Stimulated activated CD4-positive, alpha-beta T cell treated with anti-CD3 and anti-CD28 coated beads, Interleukin-12 subunit alpha, Interleukin-12 subunit beta, amount 100 ng/mL, for 24 hours (primary cell): ENCODE measurements around the gene NEGR1.

Experiments used
- DNase-seq, 2 experiments: peaks; one replicate each; pipeline ENCODE4 v3.0.0-alpha.2; 2020; ENCODE audit warnings: low read depth in 2 of 2

Gene NEGR1

GRCh38 chr1:71693581-71693980, 588.8 kb downstream of the NEGR1 start:
- no peak for DNase-seq

- no peak for DNase-seq
These were observed 592.7 kb downstream of the NEGR1 start for GRCh38 chr1:71689635-71690034.

DNA sequence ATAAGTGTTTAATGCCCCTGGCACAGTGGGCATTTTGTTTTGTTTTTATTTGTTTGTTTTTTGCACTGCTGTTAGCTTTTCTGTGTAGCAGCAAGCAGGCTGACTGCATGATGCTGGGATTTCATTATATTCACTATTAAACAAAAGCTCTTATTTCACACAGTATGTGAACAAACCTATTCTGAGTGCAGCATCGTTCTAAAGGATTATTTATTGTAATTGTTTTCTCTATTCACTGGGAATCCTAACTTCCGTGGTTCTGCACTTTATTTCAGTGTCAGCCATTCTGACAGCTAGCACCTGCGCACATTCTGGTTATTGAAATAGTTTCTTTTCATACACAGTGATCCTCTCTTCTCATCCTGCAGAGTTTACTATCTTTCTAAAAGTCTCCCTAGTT, 595.0 kb downstream of the NEGR1 start:
- no peak for DNase-seq

GRCh38 chr1:71676979-71677925, 605.1 kb downstream of the NEGR1 start:
- no peak for DNase-seq

- DNase-seq = no peak
These were observed 614.3 kb downstream of the NEGR1 start for GRCh38 chr1:71668065-71668464.

DNA sequence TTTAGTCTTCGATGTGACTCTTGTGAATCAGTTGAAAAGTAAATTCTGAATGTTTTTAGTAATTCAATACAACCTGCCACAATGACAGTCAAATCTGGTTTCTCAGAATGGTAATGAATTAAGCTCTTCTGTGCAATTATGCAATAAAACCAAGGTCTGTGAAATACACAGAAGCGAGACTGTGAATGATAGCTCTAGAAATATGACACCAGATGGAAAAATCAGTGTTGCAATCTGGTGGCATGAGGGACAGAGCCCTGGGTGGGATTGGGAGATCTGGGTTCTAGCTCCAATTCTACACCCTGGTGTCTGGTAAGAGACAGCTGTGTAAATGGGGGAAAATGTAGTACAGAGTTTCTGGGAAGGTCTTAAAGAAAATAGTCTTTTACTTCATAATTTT, 615.1 kb downstream of the NEGR1 start:
- no peak for DNase-seq

- no peak for DNase-seq
These were observed 615.7 kb downstream of the NEGR1 start for GRCh38 chr1:71666609-71667008.

DNA sequence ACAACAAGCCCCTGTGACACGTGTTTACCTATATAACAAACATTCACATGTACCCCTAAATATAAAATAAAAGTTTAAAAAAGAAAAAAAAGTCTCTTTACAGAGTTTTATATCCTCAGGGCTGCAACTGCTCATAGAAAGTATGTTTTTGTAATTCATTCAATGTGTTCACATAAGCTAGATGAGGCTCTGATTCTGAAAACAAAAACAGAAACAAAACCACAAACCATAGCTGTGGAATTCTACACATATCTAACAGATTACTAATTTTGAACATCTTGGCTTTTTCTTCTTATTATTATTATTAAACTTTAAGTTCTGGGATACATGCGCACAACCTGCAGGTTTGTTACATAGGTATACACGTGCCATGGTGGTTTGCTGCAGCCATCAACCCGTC, 621.9 kb downstream of the NEGR1 start:
- no peak for DNase-seq

- no peak for DNase-seq
These were observed 624.3 kb downstream of the NEGR1 start for GRCh38 chr1:71657891-71658679.

- no peak for DNase-seq
These were observed 625.4 kb downstream of the NEGR1 start for GRCh38 chr1:71656902-71657301.

DNA sequence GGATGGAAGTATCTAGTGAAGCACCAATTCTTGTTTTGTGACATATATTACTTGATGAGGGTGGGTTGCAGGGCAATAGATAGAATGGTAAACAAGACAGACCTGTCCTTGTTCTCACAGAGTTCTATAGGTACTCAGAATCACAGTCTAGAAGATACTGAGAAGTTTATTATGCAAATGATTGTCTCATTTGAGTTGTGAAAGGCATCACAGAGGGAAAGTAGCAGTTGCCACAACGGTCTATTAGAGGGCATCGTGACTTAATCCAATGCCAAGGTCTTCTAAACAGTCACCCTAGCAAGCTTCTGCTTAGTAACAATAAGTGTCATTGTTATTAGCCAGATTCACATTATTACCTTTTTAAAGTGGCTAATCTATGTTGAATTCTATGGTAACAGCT, 626.7 kb downstream of the NEGR1 start:
- DNase-seq = no peak

DNA sequence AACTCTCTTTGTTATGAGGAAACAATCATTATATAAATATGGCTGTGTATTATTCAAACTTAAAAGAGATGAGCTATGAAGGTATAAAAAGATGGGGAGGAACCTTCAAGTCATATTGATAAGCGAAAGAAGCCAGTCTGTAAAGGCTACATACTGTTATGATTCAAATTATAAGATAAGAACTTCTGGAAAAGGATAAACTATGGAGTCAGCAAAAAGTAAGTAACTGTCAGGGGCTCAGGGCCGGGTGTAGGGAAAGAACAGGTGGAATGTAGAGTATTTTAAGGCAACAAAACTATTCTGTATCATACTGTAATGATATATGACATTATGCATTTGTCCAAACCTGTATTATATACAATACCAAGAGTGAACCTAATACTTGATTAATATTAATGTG, 628.4 kb downstream of the NEGR1 start:
- no peak for DNase-seq

DNA sequence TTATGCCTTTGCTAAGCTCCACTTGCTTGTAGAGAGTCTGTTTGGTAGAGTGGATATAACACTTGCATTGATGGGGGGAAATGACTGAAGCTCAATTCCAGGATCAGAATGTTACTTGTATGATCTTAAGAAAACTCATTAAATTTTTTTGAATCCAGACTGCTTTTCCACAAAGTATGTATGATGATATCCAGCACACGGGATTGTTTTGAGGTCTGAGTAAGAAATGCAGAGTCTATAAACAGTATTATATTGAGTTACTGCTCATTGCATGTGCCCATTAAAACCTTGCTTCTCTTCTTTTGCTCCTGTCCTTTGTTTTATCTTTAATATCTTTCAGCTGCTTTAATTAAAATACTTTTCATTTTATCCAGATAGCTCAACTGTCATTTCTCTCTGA, 631.1 kb downstream of the NEGR1 start:
- no peak for DNase-seq

DNA sequence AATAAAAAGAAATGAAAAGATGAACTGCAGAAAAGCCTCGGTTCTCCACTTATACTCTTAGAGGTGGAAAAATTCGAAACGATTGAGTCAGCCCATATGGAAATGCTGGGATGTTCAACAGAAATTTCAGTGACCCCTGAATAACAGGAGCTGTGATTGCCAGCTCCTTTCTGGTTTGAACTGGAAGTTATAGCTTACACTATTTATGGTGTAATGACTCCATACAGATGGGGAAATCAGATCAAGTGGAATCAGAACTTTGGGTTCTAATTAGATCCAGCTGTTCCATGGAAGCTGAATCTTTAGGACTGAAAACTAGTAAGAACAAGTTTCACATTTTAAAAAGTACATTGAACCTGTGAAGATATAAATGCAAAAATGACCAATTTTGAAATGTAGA, 632.2 kb downstream of the NEGR1 start:
- DNase-seq = no peak

DNA sequence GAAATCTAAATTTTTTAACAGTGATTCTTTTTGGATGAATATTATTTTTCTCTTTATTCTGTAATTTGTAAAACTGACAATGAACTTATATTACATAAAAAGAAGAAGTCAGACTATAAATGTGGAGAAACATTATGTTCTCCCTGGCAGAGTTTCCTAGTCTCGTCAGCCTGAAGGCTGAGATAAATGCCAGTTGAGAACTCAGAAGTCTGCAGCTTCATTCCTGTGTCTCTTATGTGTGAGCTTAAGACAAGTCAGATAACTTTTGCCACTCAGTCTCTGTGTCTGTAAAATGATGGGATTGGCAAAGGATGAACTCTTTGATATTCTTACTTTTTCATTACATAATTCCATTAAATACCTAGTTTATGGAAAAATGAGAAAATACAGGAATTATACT, 632.7 kb downstream of the NEGR1 start:
- DNase-seq = no peak

DNA sequence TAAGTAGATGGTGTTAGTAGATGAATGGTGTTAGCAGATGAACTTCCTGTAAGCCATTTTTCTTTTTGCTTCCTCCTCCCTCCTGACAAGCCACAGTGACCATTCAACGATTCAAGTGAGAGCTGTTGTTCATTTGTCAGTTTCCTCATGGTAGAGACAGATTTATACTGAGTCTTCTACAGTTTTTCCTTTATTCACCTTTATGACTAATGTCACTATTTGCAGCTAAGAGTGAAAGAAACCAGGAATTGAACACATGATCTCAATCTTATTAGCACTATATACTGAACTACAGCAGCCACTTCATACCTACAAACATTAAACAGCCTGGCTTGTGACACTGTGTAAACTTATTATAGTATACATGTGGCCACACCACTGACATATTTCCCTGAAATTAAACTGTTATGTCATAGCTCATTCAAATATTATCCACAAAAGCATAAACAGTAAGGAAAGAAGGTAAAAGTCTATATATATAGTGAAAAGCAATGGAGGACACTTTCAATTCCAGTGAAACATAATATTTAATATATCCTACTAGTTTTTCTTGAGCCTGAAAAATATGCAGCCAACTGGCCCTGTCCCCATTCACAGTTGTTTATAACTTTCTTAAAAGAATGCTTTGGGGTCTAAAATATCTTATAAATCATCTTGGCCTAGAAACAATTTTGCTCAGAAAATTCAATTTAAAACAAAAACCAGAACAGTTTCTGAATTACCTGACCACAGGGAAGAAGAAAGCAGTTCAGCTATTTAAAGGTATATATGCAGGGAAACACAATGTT, 634.6 kb downstream of the NEGR1 start:
- no peak for DNase-seq

- no peak for DNase-seq
These were observed 637.3 kb downstream of the NEGR1 start for GRCh38 chr1:71645015-71645414.

GRCh38 chr1:71641903-71642302, 640.4 kb downstream of the NEGR1 start:
- DNase-seq = no peak

- DNase-seq = no peak
These were observed 641.3 kb downstream of the NEGR1 start for GRCh38 chr1:71640998-71641397.

DNA sequence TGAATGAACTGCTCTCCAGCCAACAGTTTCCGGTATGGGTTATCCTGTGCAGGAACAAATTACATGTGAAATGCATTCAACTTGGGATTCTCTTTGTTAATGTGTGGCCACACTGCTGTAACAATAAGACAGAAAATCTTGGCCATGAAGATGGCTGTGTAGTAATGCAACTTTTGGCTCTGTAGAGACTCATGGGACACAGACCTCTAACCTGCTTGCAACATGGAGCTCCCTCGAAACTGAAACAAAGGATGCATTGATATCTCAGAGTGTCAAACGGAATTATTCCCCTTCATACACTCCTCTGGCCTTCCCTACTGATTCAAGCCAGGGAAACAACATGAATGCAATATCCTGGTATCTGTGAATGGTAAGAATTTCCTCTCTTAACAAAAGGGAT, 642.2 kb downstream of the NEGR1 start:
- DNase-seq = no peak

GRCh38 chr1:71638081-71638766, 644.1 kb downstream of the NEGR1 start:
- DNase-seq = no peak

DNA sequence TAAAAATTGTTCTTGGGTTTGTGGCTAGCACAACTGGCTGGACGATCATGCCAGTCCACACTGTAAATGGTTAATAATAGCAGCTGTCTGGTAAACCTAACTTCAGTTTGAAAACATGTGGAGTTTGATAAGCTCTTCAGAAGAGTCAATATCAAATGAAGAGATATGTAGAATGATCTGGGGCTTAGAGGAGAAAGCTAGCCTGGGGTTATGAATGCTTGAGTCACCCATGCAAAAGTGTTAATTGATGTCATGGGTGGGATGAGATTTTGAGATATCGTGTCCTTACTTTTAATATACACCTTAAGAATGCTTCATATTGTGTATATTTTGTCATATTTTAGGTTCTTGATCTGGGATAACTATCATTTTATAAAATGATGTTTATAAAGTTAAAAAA, 646.8 kb downstream of the NEGR1 start:
- DNase-seq = no peak
